ENCODE measurements around the gene MYO18A. TPM values are rescaled to one million over a fixed set of nuclear protein-coding genes. Genes with fewer than 3 reads are reported as not detected.

Gene MYO18A
- total and polyA plus RNA-seq, 11 donors: 83.5 to 340 (median 300) TPM

DNA sequence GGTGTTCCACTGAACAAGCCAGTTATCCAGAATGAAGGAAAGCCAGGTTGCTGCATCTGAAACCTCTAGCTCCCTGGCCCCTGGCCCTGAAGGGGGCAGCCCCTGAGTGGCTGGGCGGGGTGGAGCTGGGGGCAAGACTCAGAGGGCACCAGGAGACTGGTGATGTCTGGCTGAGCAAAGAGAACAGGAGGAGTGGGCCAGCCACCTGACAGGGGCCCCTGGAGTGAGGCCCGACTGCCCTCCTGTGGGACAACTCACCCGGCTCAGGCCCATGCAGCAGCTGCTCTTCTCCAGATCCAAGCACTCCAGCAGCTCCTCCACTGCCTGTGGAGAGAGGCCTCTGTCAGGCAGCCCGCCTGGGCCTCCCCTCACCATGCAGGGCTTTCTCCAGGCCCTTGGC is 76.9 kb downstream of the MYO18A start:
- Histone ChIP-seq H3K36me3 (peaks cover under 1 to 100% (median 86%) of the 10 kb centered on the region in 9 donors), H3K27me3 (no peaks in the 10 kb centered on the region), H3K4me3 (no peak overlapping the region), H3K27ac (peak overlapping the region in 7 of 12 donors; percentile 9 to 71 (median 41)), H3K9me3 (no peaks in the 10 kb centered on the region), H3K4me1 (peaks cover 0 to 30% (median 8%) of the 10 kb centered on the region in 12 donors)
- intact Hi-C loops (cut with DNase I): loop anchor here in 2 of 10 donors (10.0 kb wide), 2 partner anchors 49 to 379 kb away; partner anchors contain the start of genes NEK8 (in 1 of the 2) and TLCD1 (in 1 of the 2)
- TF ChIP-seq CTCF (IDR thresholded peaks at IDR 0.05) (no peak), POLR2A (IDR thresholded peaks at IDR 0.05) (no peak)
- WGBS, 4 donors: 89 to 100% (median 95%) methylated on average over 2 to 4 of the region's 4 CpGs
- DNase-seq (no peak), ATAC-seq (no peak)

GRCh38 chr17:29102741-29103181 is 77.4 kb downstream of the MYO18A start:
- H3K27me3 ChIP-seq: no peaks in the 10 kb centered on the region
- DNase-seq (peak in 1 of 5 donors; percentile 57), ATAC-seq (peak; percentile 23 to 80 (median 35))
- H3K9me3 ChIP-seq: no peaks in the 10 kb centered on the region
- H3K27ac ChIP-seq: peak overlapping the region in 6 of 12 donors; percentile 29 to 71 (median 41)
- 61 to 76% (median 70%) methylated on average over 10 to 11 of the region's 11 CpGs for WGBS, 4 donors
- H3K36me3 ChIP-seq: peaks cover 7 to 100% (median 90%) of the 10 kb centered on the region in 9 donors
- peaks cover 0 to 24% (median 3%) of the 10 kb centered on the region in 12 donors for H3K4me1 ChIP-seq
- TF ChIP-seq CTCF (IDR thresholded peaks at IDR 0.05) (no peak), POLR2A (IDR thresholded peaks at IDR 0.05) (no peak)
- intact Hi-C loops (cut with DNase I): loop anchor here in 2 of 10 donors (10.0 kb wide), 2 partner anchors 48 to 378 kb away; partner anchors contain the start of genes NEK8 (in 1 of the 2) and TLCD1 (in 1 of the 2)
- no peak overlapping the region for H3K4me3 ChIP-seq

GRCh38 chr17:29102046-29102445 is 78.2 kb downstream of the MYO18A start:
- H3K4me1 ChIP-seq: peaks cover 0 to 20% (median 3%) of the 10 kb centered on the region in 12 donors
- 54 to 74% (median 59%) methylated on average over 2 to 3 of the region's 3 CpGs for WGBS, 4 donors
- TF ChIP-seq POLR2A (IDR thresholded peaks at IDR 0.05): no peak
- no peak for TF ChIP-seq CTCF (IDR thresholded peaks at IDR 0.05)
- H3K4me3 ChIP-seq: no peak overlapping the region
- intact Hi-C loops (cut with DNase I): loop anchor here in 2 of 10 donors (10.0 kb wide), 2 partner anchors 47 to 377 kb away; partner anchors contain the start of genes NEK8 (in 1 of the 2) and TLCD1 (in 1 of the 2)
- peaks cover 7 to 100% (median 97%) of the 10 kb centered on the region in 9 donors for H3K36me3 ChIP-seq
- DNase-seq: no peak
- peak overlapping the region in 5 of 12 donors; percentile 29 to 71 (median 41) for H3K27ac ChIP-seq
- H3K9me3 ChIP-seq: no peaks in the 10 kb centered on the region
- H3K27me3 ChIP-seq: no peaks in the 10 kb centered on the region
- peak; percentile 9 to 42 (median 34) for ATAC-seq

GRCh38 chr17:29100296-29100695 is 79.9 kb downstream of the MYO18A start:
- H3K4me3 ChIP-seq: no peak overlapping the region
- no peak for DNase-seq
- intact Hi-C loops (cut with DNase I): loop anchor here in 2 of 10 donors (10.0 kb wide), 2 partner anchors 45 to 375 kb away; partner anchors contain the start of genes NEK8 (in 1 of the 2) and TLCD1 (in 1 of the 2)
- peaks cover 7 to 100% (median 97%) of the 10 kb centered on the region in 9 donors for H3K36me3 ChIP-seq
- H3K27ac ChIP-seq: no peak overlapping the region
- no peak for TF ChIP-seq POLR2A (IDR thresholded peaks at IDR 0.05)
- no peak for TF ChIP-seq CTCF (IDR thresholded peaks at IDR 0.05)
- H3K9me3 ChIP-seq: no peaks in the 10 kb centered on the region
- H3K27me3 ChIP-seq: no peaks in the 10 kb centered on the region
- 86 to 93% (median 89%) methylated on average over 8 of the region's 8 CpGs for WGBS, 4 donors
- ATAC-seq: no peak
- H3K4me1 ChIP-seq: peaks cover 0 to 20% (median 1%) of the 10 kb centered on the region in 12 donors
